ENCODE data around the gene MCCC1.

GRCh38 chr3:182983876-182984275 lies 115.4 kb downstream of the MCCC1 start:
- TF ChIP-seq ZNF565 (CRISPR knock-in tag; conservative IDR thresholded peaks at IDR 0.05; ENCODE audit: low read depth) (no peak), ARNTL (CRISPR knock-in tag; IDR thresholded peaks at IDR 0.05; ENCODE audit: borderline replicate concordance, low read depth) (no peak)

All from SK-N-SH treated with all-trans-retinoic acid at 6 μM for 48 hours (cell line).